Mucosa of rectum (tissue), 2 donors: ENCODE measurements around the gene ANHX.

ENCODE experiments used
- H3K27ac ChIP-seq, 2 donors: one replicate each; pipeline ENCODE4 v1.7.0; 2013; ENCODE audit warnings: inconsistent platforms in 2 of 2, low read depth in 2 of 2, low read length in 2 of 2
- H3K27me3 ChIP-seq, 2 donors: one replicate each; pipeline ENCODE4 v1.7.0; 2013; ENCODE audit warnings: low read length in 2 of 2; ENCODE audit not compliant: control insufficient read depth in 2 of 2, insufficient read depth in 2 of 2
- H3K36me3 ChIP-seq, 2 donors: one replicate each; pipeline ENCODE4 v1.7.0; 2013; ENCODE audit warnings: low read length in 2 of 2; ENCODE audit not compliant: control insufficient read depth in 2 of 2, insufficient read depth in 2 of 2
- H3K4me1 ChIP-seq, 2 donors: one replicate each; pipeline ENCODE4 v1.7.0; 2013; ENCODE audit warnings: low read length in 2 of 2, mild to moderate bottlenecking in 1 of 2; ENCODE audit not compliant: control insufficient read depth in 2 of 2, insufficient read depth in 2 of 2
- H3K4me3 ChIP-seq, 2 donors: one replicate each; pipeline ENCODE4 v1.7.0; 2013; ENCODE audit warnings: low read length in 2 of 2
- H3K9ac ChIP-seq, 2 donors: one replicate each; pipeline ENCODE4 v1.7.0; 2013; ENCODE audit warnings: low read length in 2 of 2, low read depth in 1 of 2, mild to moderate bottlenecking in 1 of 2
- H3K9me3 ChIP-seq, 2 donors: one replicate each; pipeline ENCODE4 v1.7.0; 2013; ENCODE audit warnings: low read length in 2 of 2; ENCODE audit not compliant: control insufficient read depth in 2 of 2
- donor health status: healthy.
- donor health status: Normal muscosa, but diverticular disease.

ANHX gene

GRCh38 chr12:133172491-133172890 is 63.2 kb downstream of the ANHX start:
- Histone ChIP-seq H3K9ac (no peak overlapping the region), H3K27ac (no peak overlapping the region), H3K4me1 (no peaks in the 10 kb centered on the region), H3K9me3 (peaks cover 20 to 21% of the 10 kb centered on the region in 2 donors), H3K4me3 (no peak overlapping the region), H3K36me3 (no peaks in the 10 kb centered on the region), H3K27me3 (no peaks in the 10 kb centered on the region)
